NCI-H748 (cell line): Measurements from ENCODE around the gene ALOX5.
"Not testable (repeated sequence)": the region's sequence is repeated elsewhere in the genome, so short reads cannot be mapped to it uniquely, and the experiment has no call there.

ENCODE experiments used
- DNase-seq: peaks from one replicate; lab custom pipeline; 2025; ENCODE audit not compliant: unreplicated experiment; lab: John Stamatoyannopoulos, UW

ALOX5 gene

DNA sequence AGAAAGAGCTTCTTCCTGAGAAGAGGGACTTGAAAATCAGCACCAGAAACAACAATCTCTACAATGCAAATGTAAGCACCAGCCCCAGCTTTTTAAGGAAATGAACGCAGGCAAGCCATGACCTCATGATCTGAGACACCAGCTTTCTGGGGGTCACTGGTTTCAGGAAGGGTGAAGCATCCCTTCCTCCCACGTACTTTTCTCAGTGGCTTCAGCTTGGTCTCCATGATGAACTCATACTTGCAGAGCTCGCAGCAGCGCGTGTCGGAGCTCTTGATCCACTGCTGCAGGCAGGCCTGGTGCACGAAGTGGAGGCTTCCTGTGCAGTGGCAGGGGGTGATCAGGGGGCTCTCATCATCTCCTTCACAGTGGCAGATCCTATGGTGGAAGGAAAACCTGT is 87.0 kb downstream of the ALOX5 start:
- no peak for DNase-seq

- DNase-seq: no peak
Observed at GRCh38 chr10:45463244-45464116, 89.5 kb downstream of the ALOX5 start.

- peak; percentile 50 for DNase-seq
Observed at GRCh38 chr10:45464958-45465567, 91.0 kb downstream of the ALOX5 start.

DNA sequence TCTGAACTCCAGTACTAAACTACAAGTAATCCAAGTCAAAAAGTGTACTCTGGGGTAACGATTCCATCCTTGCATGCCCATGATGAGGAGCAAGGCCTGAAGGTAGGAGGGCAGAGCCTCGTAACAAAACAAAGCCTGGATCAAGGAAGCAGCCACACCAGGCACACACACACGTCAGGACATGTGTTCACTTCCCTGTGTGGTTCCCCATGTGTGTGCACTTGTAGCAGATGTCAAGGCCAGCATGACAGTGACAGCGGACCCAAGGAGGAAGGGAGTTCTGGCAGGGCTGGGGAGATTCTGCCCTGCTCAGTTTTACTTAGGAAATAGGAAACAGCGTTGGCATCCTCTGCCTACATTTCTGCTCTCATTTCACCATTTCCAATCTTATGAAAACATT is 92.8 kb downstream of the ALOX5 start:
- no peak for DNase-seq

GRCh38 chr10:45468079-45468478 is 94.1 kb downstream of the ALOX5 start:
- peak; percentile 26 for DNase-seq

DNA sequence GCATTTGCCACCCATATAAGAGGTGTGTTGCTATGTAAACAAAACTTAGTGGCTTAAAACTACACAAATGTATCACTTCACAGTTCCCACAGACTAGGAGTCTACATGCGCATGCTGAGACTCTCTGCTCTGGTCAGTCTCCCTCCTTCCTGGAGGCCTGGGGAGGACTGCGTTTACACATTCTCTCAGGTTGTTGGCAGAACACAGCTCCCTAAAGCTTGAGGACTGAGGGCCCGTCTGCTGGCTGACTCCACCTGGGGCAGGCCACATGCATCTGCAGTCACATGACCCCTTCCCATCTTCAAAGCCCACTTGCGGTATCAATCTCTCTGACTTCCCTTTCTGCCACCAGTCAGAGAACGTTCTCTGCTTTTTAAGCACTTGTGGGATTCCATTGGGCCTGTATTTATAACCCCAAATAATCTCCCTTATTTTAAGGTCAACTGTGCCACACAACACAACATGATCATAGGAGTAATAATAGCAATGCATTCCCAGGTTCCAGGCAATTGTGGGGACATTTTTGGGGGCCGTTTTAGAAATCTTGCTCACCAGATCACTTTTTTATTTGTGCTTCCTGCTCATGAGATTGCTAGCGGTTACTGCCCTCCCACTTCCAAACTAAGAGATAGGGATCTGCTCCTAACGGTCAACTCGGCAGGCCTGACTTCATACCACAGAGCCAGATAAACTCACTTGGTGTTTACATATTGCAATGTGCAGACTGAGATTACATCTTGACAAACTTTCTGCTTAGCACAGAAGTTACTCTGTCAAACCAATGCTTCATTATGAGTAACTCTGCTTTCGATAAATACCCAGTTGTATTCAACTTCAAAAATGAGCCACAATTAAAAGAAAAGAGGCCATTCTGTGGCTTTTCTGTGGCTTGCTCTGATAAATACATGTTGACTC is 96.3 kb downstream of the ALOX5 start:
- no peak for DNase-seq

- DNase-seq: no peak
Observed at GRCh38 chr10:45471059-45471458, 97.0 kb downstream of the ALOX5 start.

DNA sequence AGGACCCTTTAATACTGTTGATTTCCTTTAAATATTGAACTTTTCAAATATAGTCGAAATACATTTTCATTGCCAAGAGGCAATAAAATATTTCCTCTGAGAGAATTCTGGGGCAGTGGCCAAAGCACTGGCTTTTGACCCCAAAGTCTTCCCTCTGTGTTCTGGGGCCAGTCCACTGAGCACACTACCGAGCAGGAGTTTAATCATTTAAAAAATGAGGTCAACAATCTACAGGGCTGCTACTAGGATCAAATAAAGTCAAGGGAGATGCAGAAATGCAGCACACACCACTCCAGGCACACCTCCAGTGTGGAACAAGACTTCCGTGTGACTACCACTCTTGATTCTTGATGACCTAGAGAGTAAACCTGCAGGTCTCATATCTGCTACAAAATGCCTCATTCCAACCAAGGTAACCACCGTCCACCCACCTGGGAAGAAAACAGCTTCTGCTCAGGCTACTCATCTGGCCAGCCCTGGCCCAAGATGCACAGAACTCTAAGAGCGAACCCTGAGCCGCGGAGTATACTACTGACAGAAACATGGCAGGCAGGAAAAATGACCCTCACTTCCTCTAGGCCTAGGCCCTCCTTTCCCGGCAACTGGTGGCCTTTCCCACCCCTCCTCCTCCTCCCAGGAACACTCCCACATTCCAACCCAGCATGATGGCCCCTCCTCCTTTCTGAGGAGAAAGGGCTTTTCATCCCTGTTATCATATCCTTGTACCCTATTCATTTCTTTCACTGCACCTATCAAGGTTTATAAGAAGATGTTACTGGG is 97.7 kb downstream of the ALOX5 start:
- DNase-seq: no peak

DNA sequence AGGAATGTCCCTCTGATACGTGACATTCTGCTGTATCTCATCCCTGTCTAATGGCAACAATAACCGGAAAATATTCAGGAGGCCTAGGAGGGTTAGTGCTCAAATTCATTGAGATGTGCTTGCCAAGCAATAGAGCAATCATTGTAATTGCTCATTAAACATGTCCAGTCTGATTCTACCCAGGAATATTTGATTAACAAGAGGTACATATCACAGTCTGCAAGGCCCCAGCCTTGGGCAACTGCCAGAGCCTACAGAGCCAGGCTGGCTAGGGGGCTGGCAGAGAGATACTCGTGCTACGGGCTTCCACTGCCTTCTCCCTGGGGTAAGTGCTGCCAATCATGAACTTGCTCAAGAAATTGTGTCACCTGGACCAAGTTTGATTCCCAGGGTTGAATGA is 99.1 kb downstream of the ALOX5 start:
- no peak for DNase-seq

DNA sequence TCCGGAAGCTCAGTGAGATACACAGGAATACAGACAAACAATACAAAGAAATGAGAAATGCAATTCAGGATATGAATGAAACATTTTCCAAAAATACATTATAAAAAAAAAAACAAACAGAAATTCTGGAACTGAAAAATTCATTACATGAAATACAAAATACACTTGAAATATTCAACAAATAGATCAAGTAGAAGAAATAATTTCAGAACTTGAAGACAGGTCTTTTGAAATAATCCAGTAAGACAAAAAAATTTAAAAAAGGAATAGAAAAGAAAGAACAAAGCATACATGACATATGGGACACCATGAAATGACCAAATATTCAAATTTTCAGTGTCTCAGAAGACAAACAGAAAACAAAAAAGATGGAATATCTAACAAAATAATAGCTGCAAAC is 102.5 kb downstream of the ALOX5 start:
- no peak for DNase-seq

DNA sequence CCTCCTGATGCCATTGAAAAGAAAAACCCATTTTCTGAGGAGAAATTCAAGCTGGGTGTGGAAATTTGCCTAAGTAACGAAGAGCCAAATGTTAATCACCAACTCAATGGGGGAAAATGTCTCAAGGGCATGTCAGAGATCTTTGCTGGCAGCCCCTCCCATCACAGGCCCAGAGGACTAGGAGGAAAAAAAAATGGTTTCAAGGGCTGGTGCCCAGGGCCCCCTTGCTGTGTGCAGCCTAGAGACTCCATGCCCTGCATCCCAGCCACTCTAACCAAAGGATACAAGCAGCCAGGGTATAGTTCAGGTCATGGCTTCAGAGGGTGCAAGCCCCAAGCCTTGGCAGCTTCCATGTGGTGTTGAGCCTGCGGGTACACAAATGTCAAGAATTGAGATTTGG is 106.3 kb downstream of the ALOX5 start:
- DNase-seq: no peak

DNA sequence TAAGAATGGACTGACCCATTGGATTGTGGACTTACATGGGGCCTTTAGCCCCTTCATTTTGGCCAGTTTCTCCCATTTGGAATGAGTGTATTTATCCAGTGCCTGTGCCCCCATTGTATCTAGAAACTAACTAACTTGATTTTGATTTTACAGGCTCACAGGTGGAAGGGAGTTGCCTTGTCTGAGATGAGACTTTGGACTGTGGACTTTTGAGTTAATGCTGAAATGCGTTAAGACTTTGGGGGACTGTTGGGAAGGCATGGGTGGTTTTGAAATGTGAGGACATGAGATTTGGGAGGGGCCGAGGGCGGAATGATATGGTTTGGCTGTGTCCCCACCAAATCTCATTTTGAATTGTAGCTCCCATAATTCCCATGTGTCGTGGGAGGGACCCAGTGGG is 107.1 kb downstream of the ALOX5 start:
- DNase-seq: not testable (repeated sequence)

DNA sequence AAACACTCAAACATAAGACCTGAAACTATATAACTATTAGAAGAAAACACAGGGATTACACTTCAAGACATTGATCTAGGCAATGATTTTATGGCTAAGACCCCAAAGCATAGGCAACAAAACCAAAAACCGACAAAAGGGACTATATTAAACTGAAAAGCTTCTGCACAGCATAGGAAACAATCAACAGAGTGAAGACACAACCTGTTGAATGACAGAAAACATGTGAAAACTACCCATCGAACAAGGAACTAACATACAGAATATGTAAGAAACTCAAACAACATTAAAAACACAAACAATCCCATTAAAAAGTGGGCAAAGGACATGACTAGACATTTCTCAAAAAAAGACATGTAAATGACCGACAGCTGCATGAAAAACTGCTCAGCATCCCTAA is 109.0 kb downstream of the ALOX5 start:
- DNase-seq: no peak

GRCh38 chr10:45487735-45488134 is 113.7 kb downstream of the ALOX5 start:
- no peak for DNase-seq

DNA sequence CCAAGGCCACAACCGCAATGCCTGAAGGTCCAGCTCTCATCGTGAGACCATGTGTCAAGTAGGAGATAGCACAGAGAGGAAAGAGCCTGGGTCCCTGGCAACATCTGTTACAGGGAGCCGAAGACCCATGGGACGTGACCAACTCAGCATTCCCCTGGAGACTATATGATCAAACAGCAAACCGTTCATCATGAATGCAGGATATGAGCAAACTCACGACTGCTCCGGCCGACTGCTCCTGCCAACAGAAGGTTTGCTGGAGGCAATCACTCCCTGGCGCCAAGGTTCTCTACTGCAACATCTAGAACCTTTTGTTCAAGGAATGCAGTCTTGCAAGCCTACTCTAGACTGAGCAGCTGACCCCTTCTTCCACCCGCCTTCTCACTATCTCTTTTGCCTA is 114.3 kb downstream of the ALOX5 start:
- DNase-seq: no peak

- no peak for DNase-seq
Observed at GRCh38 chr10:45490277-45490676, 116.3 kb downstream of the ALOX5 start.

- no peak for DNase-seq
Observed at GRCh38 chr10:45491061-45491460, 117.0 kb downstream of the ALOX5 start.
